Measurements from ENCODE around the gene ETDB.
"Not testable (repeated sequence)": the region's sequence is repeated elsewhere in the genome, so short reads cannot be mapped to it uniquely, and the experiment has no call there.

Gene ETDB

DNA sequence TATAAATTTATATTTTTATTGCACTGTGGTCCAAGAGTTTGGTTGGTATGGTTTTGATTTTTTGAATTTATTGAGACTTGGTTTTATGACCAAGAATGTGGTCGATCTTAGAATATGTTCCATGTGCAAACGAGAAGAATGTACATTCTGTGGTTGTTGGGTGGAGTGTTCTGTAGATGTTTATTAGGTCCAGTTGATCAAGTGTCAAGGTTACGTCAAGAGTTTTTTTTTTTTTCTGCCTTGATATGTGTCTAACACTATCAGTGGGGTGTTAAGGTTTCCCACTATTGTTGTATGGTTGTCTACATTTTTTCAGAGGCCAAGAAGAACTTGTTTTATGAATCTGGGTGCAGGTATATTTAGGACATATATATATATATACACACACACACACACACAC, 10.8 kb downstream of the ETDB start (continued):
- TF ChIP-seq KLF8 (tag by site-specific recombination; IDR thresholded peaks at IDR 0.05) (no peak), KLF10 (tag by site-specific recombination; IDR thresholded peaks at IDR 0.05) (no peak), ZNF10 (tag by site-specific recombination; IDR thresholded peaks at IDR 0.05) (no peak), ZBTB7A (tag by site-specific recombination; IDR thresholded peaks at IDR 0.05; ENCODE audit: low read depth) (no peak), ZNF266 (tag by site-specific recombination; IDR thresholded peaks at IDR 0.05; ENCODE audit: low read depth) (no peak), ZNF48 (tag by site-specific recombination; IDR thresholded peaks at IDR 0.05) (no peak), ZNF239 (tag by site-specific recombination; IDR thresholded peaks at IDR 0.05) (no peak), ZNF221 (tag by site-specific recombination; IDR thresholded peaks at IDR 0.05; ENCODE audit: borderline replicate concordance) (no peak), REPIN1 (tag by site-specific recombination; IDR thresholded peaks at IDR 0.05; ENCODE audit: low read depth) (no peak)
- TF ChIP-seq, protein P1, sequence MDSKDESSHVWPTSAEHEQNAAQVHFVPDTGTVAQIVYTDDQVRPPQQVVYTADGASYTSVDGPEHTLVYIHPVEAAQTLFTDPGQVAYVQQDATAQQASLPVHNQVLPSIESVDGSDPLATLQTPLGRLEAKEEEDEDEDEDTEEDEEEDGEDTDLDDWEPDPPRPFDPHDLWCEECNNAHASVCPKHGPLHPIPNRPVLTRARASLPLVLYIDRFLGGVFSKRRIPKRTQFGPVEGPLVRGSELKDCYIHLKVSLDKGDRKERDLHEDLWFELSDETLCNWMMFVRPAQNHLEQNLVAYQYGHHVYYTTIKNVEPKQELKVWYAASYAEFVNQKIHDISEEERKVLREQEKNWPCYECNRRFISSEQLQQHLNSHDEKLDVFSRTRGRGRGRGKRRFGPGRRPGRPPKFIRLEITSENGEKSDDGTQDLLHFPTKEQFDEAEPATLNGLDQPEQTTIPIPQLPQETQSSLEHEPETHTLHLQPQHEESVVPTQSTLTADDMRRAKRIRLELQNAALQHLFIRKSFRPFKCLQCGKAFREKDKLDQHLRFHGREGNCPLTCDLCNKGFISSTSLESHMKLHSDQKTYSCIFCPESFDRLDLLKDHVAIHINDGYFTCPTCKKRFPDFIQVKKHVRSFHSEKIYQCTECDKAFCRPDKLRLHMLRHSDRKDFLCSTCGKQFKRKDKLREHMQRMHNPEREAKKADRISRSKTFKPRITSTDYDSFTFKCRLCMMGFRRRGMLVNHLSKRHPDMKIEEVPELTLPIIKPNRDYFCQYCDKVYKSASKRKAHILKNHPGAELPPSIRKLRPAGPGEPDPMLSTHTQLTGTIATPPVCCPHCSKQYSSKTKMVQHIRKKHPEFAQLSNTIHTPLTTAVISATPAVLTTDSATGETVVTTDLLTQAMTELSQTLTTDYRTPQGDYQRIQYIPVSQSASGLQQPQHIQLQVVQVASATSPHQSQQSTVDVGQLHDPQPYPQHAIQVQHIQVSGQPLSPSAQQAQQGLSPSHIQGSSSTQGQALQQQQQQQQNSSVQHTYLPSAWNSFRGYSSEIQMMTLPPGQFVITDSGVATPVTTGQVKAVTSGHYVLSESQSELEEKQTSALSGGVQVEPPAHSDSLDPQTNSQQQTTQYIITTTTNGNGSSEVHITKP (tag by site-specific recombination; IDR thresholded peaks at IDR 0.05): no peak

- Histone ChIP-seq H3K36me3 (ENCODE audit: control insufficient read depth in 2 of 2, insufficient read depth in 1 of 2, low read length in 2 of 2) (no peaks in the 10 kb centered on the region), H3K9me3 (ENCODE audit: control insufficient read depth, insufficient read depth, low read depth, low read length) (no peaks in the 10 kb centered on the region; the same call in 1 of the 2 replicates), H3K27ac (ENCODE audit: extremely low read depth, low read depth, low read length) (no peak overlapping the region), H3K4me3 (ENCODE audit: low read depth, low read length) (no peak overlapping the region), H3K4me1 (ENCODE audit: control insufficient read depth, insufficient read depth, low read length) (no peaks in the 10 kb centered on the region)
- CTCF ChIA-PET: no interaction called here
- TF ChIP-seq ZNF654 (tag by site-specific recombination; IDR thresholded peaks at IDR 0.05; ENCODE audit: low read depth) (no peak), ZNF335 (tag by site-specific recombination; conservative IDR thresholded peaks at IDR 0.05) (no peak), ZBTB8A (tag by site-specific recombination; IDR thresholded peaks at IDR 0.05) (no peak), ZNF391 (tag by site-specific recombination; IDR thresholded peaks at IDR 0.05; ENCODE audit: borderline replicate concordance, low read depth) (no peak), ZNF184 (tag by site-specific recombination; IDR thresholded peaks at IDR 0.05) (no peak), SCRT2 (tag by site-specific recombination; IDR thresholded peaks at IDR 0.05) (no peak), ZNF19 (tag by site-specific recombination; IDR thresholded peaks at IDR 0.05; ENCODE audit: low read depth) (no peak), ZNF37A (tag by site-specific recombination; IDR thresholded peaks at IDR 0.05) (no peak), ZNF140 (tag by site-specific recombination; IDR thresholded peaks at IDR 0.05) (no peak), ZNF776 (tag by site-specific recombination; IDR thresholded peaks at IDR 0.05; ENCODE audit: borderline replicate concordance) (no peak), ZFP41 (tag by site-specific recombination; IDR thresholded peaks at IDR 0.05; ENCODE audit: borderline replicate concordance) (no peak), ZNF571 (tag by site-specific recombination; IDR thresholded peaks at IDR 0.05) (no peak)
- TF ChIP-seq, protein P2, sequence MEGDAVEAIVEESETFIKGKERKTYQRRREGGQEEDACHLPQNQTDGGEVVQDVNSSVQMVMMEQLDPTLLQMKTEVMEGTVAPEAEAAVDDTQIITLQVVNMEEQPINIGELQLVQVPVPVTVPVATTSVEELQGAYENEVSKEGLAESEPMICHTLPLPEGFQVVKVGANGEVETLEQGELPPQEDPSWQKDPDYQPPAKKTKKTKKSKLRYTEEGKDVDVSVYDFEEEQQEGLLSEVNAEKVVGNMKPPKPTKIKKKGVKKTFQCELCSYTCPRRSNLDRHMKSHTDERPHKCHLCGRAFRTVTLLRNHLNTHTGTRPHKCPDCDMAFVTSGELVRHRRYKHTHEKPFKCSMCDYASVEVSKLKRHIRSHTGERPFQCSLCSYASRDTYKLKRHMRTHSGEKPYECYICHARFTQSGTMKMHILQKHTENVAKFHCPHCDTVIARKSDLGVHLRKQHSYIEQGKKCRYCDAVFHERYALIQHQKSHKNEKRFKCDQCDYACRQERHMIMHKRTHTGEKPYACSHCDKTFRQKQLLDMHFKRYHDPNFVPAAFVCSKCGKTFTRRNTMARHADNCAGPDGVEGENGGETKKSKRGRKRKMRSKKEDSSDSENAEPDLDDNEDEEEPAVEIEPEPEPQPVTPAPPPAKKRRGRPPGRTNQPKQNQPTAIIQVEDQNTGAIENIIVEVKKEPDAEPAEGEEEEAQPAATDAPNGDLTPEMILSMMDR (tag by site-specific recombination; IDR thresholded peaks at IDR 0.05): no peak
- TF ChIP-seq, protein P3, sequence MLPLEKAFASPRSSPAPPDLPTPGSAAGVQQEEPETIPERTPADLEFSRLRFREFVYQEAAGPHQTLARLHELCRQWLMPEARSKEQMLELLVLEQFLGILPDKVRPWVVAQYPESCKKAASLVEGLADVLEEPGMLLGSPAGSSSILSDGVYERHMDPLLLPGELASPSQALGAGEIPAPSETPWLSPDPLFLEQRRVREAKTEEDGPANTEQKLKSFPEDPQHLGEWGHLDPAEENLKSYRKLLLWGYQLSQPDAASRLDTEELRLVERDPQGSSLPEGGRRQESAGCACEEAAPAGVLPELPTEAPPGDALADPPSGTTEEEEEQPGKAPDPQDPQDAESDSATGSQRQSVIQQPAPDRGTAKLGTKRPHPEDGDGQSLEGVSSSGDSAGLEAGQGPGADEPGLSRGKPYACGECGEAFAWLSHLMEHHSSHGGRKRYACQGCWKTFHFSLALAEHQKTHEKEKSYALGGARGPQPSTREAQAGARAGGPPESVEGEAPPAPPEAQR (tag by site-specific recombination; IDR thresholded peaks at IDR 0.05): no peak
- POLR2A ChIA-PET: no interaction called here
Measured at GRCh38 chrX:135099493-135099783, 20.9 kb downstream of the ETDB start.

DNA sequence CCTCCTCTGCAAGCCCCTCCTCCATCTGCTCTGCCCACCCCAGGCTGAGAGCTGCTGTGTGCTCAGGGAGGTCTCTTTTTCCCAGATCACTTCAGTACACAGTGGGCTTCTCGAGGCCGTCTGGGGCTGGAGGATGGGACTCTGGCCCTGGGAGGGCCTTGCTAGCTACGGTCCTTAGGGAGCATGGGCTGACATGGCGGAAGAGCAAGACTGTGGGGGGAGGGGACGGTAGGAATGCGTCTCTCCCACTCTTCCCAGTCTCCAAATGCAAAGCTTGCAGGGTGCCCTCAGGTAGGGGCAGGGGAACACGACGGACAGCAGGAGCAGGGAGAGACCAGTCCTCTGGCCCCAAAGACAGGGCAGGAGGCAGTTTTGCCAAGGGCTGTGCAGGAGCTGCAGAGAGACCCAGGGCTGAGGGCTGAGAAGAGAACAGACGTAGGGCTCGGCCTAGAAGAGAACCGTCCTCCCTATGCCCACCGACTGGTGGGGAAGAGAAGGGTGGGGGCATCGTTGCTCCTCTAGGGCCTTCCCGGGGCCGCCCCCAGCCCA, 23.1 kb downstream of the ETDB start:
- CTCF ChIA-PET; H3K36me3 ChIP-seq (ENCODE audit: control insufficient read depth in 2 of 2, insufficient read depth in 1 of 2, low read length in 2 of 2); H3K4me1 ChIP-seq (ENCODE audit: control insufficient read depth, insufficient read depth, low read length); POLR2A ChIA-PET; H3K27ac ChIP-seq (ENCODE audit: extremely low read depth, low read depth, low read length); H3K4me3 ChIP-seq (ENCODE audit: low read depth, low read length); H3K9me3 ChIP-seq (ENCODE audit: control insufficient read depth, insufficient read depth, low read depth, low read length): not testable (repeated sequence)

Data from HEK293 (cell line).